Spleen (tissue), 11 donors: ENCODE results near the gene COL9A1. TPM values are rescaled to one million over a fixed set of nuclear protein-coding genes. Genes with fewer than 3 reads are reported as not detected.

Experiments used
- DNase-seq: peaks from one replicate; pipeline ENCODE4 v3.0.0-alpha.2; 2020
- H3K27ac ChIP-seq, 8 donors: fragments of 200-600 bp; sonication (generic) in 7 of 8; 1 replicate in 4 of 8; 2 replicates in 4 of 8; pipeline versions ENCODE4 v1.5.0 to v1.8.0; 2016 to 2021; ENCODE audit warnings: inconsistent platforms in 4 of 8, mild to moderate bottlenecking in 4 of 8, moderate library complexity in 1 of 8
- H3K27me3 ChIP-seq, 7 donors: fragments of 200-600 bp; sonication (generic) in 6 of 7; replicated peaks in 1 of 7; 1 replicate in 4 of 7; 2 replicates in 3 of 7; pipeline versions ENCODE4 v1.5.0 to v1.8.0; 2016 to 2021; ENCODE audit warnings: inconsistent platforms in 3 of 7, mild to moderate bottlenecking in 1 of 7
- H3K36me3 ChIP-seq, 6 donors: fragments of 200-600 bp; sonication (generic) in 5 of 6; 1 replicate in 4 of 6; 2 replicates in 2 of 6; pipeline versions ENCODE4 v1.5.0 to v1.8.0; 2016 to 2021; ENCODE audit warnings: inconsistent platforms in 2 of 6
- H3K4me1 ChIP-seq, 6 donors: fragments of 200-600 bp; sonication (generic) in 5 of 6; 1 replicate in 3 of 6; 2 replicates in 3 of 6; pipeline versions ENCODE4 v1.5.0 to v1.8.0; 2016 to 2021; ENCODE audit warnings: inconsistent platforms in 3 of 6
- H3K4me3 ChIP-seq, 8 donors: fragments of 200-600 bp; sonication (generic) in 7 of 8; 1 replicate in 4 of 8; 2 replicates in 4 of 8; pipeline versions ENCODE4 v1.5.0 to v1.8.0; 2016 to 2021; ENCODE audit warnings: inconsistent platforms in 4 of 8, mild to moderate bottlenecking in 4 of 8, moderate library complexity in 2 of 8
- H3K9me3 ChIP-seq, 8 donors: fragments of 200-600 bp; sonication (generic) in 7 of 8; 1 replicate in 4 of 8; 2 replicates in 4 of 8; pipeline versions ENCODE4 v1.5.0 to v1.8.0; 2016 to 2021; ENCODE audit warnings: inconsistent platforms in 4 of 8
- CTCF ChIP-seq, 11 experiments: fragments of 200-600 bp in 7 of 11; fragments of 450-650 bp in 4 of 11; sonication (generic) in 4 of 11; IDR thresholded peaks in 8 of 11; conservative IDR thresholded peaks in 3 of 11; 1 replicate in 7 of 11; 2 replicates in 4 of 11; pipeline versions ENCODE4 v1.4.0 to v1.8.0; 2016 to 2021; ENCODE audit warnings: antibody characterized with exemption in 11 of 11, inconsistent platforms in 4 of 11, mild to moderate bottlenecking in 1 of 11
- POLR2A ChIP-seq, 3 donors: fragments of 450-650 bp; IDR thresholded peaks; one replicate each; pipeline ENCODE4 v1.5.1; 2017; ENCODE audit warnings: antibody characterized with exemption in 3 of 3, mild to moderate bottlenecking in 1 of 3
- POLR2AphosphoS5 ChIP-seq, 3 donors: sonication (generic); formaldehyde crosslinking; IDR thresholded peaks; one replicate each; pipeline ENCODE4 v1.5.1; 2017; ENCODE audit warnings: antibody characterized with exemption in 3 of 3
- WGBS, 5 donors: extraction: QIAGEN DNeasy Blood & Tissue Kit in 3 of 5; methylation state at CpG; one replicate each; pipeline versions ENCODE4 v1.1.5 to v1.1.7; 2013 to 2018; 5-methylcytosine and 5-hydroxymethylcytosine counted together
- intact Hi-C: fragments of 100-400 bp; cut with DNase I; formaldehyde crosslinking; loops from one replicate; pipeline ENCODE4 v1.15.0; 2023; ENCODE audit warnings: low total_unique reads
- polyA plus RNA-seq, 3 donors: library from polyadenylated mRNA; stranded (reverse); fragments of 200-250 nt; gene quantifications; one replicate each; pipeline ENCODE4 v1.2.1, GENCODE V29; 2013
- total RNA-seq, 7 donors: library from RNA; depleted of rRNA in 3 of 7; stranded (reverse); fragments of >200 nt in 3 of 7; fragmentation: NEBNext Ultra II Directional in 4 of 7; extraction: Animal tissue kit (Norgen Biotek cat#: 25700) in 4 of 7; gene quantifications; one replicate each; pipeline versions ENCODE4 v1.1.0 to v1.2.1, GENCODE V29; 2016 to 2021
- donor health status: healthy with polysubstance abuse.
- donor health status: DM: no; HTN: no; CAD: no; lungs with moderate emphysema.
- donor health status: DM: no; HTN: no; CAD: no.
- donor health status: Bipolar disorder and iron deficiency.
- donor health status: healthy.
- donor health status: DM: no; HTN: no; CAD: no.
- donor health status: DM: yes; HTN: yes; CAD: no.

COL9A1 gene
- total and polyA plus RNA-seq, 10 donors = 0.06 to 0.07 (median 0.06) TPM; not detected in 7

DNA sequence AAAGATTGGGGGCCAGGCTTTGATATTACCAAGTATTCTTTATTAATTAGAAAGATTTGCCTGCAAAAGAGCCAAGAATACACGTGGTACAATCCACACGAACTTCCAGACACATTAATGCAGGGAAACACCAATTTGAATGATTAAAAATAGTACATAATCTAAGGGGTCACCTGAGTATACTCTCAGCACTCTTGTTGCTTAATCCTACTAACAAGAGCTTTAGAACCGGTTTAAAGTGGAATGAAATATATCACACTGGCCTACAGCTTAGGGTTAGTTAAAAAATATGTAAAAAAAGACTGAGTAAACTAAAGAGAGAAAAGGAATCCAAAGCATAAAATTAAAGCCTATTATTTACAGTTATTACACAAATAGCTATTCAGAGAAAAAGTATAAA, 49.0 kb downstream of the COL9A1 start:
- DNase-seq = no peak
- intact Hi-C loops = no loop called here
- H3K4me3 ChIP-seq = no peak overlapping the region
- no peak overlapping the region for H3K27ac ChIP-seq
- peaks cover 0 to 6% (median 0%) of the 10 kb centered on the region in 7 donors for H3K27me3 ChIP-seq
- H3K9me3 ChIP-seq = no peaks in the 10 kb centered on the region
- TF ChIP-seq POLR2AphosphoS5 (IDR thresholded peaks at IDR 0.05) = no peak
- TF ChIP-seq POLR2A (IDR thresholded peaks at IDR 0.05) = no peak
- no peak for TF ChIP-seq CTCF (IDR thresholded peaks at IDR 0.05 in 8 of 11, conservative IDR thresholded peaks at IDR 0.05 in 3 of 11)
- H3K4me1 ChIP-seq = no peaks in the 10 kb centered on the region
- H3K36me3 ChIP-seq = no peaks in the 10 kb centered on the region
- WGBS, 5 donors = 54 to 78% (median 69%) methylated on average over 3 of the region's 3 CpGs

GRCh38 chr6:70252604-70253003, 50.3 kb downstream of the COL9A1 start:
- intact Hi-C loops = no loop called here
- H3K9me3 ChIP-seq = no peaks in the 10 kb centered on the region
- H3K27me3 ChIP-seq = peaks cover 0 to 6% (median 0%) of the 10 kb centered on the region in 7 donors
- WGBS, 5 donors = 73 to 85% (median 79%) methylated on average over 2 of the region's 2 CpGs
- no peaks in the 10 kb centered on the region for H3K4me1 ChIP-seq
- no peak overlapping the region for H3K4me3 ChIP-seq
- DNase-seq = no peak
- no peak overlapping the region for H3K27ac ChIP-seq
- TF ChIP-seq CTCF (IDR thresholded peaks at IDR 0.05 in 8 of 11, conservative IDR thresholded peaks at IDR 0.05 in 3 of 11) = no peak
- no peak for TF ChIP-seq POLR2A (IDR thresholded peaks at IDR 0.05)
- TF ChIP-seq POLR2AphosphoS5 (IDR thresholded peaks at IDR 0.05) = no peak
- H3K36me3 ChIP-seq = no peaks in the 10 kb centered on the region

GRCh38 chr6:70246118-70246517, 56.8 kb downstream of the COL9A1 start:
- intact Hi-C loops = no loop called here
- WGBS, 5 donors = 86 to 94% (median 91%) methylated on average over 7 of the region's 7 CpGs
- Histone ChIP-seq H3K9me3 (no peaks in the 10 kb centered on the region), H3K4me1 (no peaks in the 10 kb centered on the region), H3K36me3 (no peaks in the 10 kb centered on the region), H3K27ac (no peak overlapping the region), H3K27me3 (peaks cover 0 to 6% (median 0%) of the 10 kb centered on the region in 7 donors), H3K4me3 (no peak overlapping the region)
- no peak for DNase-seq
- TF ChIP-seq CTCF (IDR thresholded peaks at IDR 0.05 in 8 of 11, conservative IDR thresholded peaks at IDR 0.05 in 3 of 11) = no peak
- TF ChIP-seq POLR2A (IDR thresholded peaks at IDR 0.05) = no peak
- TF ChIP-seq POLR2AphosphoS5 (IDR thresholded peaks at IDR 0.05) = no peak

- no peaks in the 10 kb centered on the region for H3K9me3 ChIP-seq
- H3K4me1 ChIP-seq = no peaks in the 10 kb centered on the region
- H3K4me3 ChIP-seq = no peak overlapping the region
- no peaks in the 10 kb centered on the region for H3K27me3 ChIP-seq
- WGBS, 5 donors = 77 to 89% (median 84%) methylated on average over 7 of the region's 7 CpGs
- TF ChIP-seq CTCF (IDR thresholded peaks at IDR 0.05 in 8 of 11, conservative IDR thresholded peaks at IDR 0.05 in 3 of 11) (no peak), POLR2A (IDR thresholded peaks at IDR 0.05) (no peak), POLR2AphosphoS5 (IDR thresholded peaks at IDR 0.05) (no peak)
- H3K27ac ChIP-seq = no peak overlapping the region
- no peaks in the 10 kb centered on the region for H3K36me3 ChIP-seq
- intact Hi-C loops = no loop called here
- no peak for DNase-seq
Measured at GRCh38 chr6:70241991-70242420, 60.9 kb downstream of the COL9A1 start.
